WTC11 (cell line): Measurements from ENCODE around the gene TMEM238. TPM values are rescaled to one million over a fixed set of nuclear protein-coding genes. Genes with fewer than 3 reads are reported as not detected.

Source experiments
- ATAC-seq: fragments of 200-7000 bp; cut with Tn5 transposase; 2 replicates; pipeline ENCODE4 v1.10.0; 2021; ENCODE audit warnings: mild to moderate bottlenecking, moderate library complexity
- CTCF ChIA-PET: fragments of 300-600 bp; sonication (Branson Sonifier 250); formaldehyde crosslinking; loops from one replicate; lab custom pipeline; 2021; ENCODE audit warnings: antibody characterized with exemption; lab: Charles Lee
- POLR2A ChIA-PET: fragments of 350-600 bp; sonication (Branson Sonifier 250); formaldehyde crosslinking; loops from one replicate; lab custom pipeline; 2021; ENCODE audit warnings: antibody characterized with exemption; lab: Charles Lee
- DNase-seq: peaks from one replicate; pipeline ENCODE4 v3.0.0; 2021; ENCODE audit warnings: low spot score
- H3K27ac Mint-ChIP-seq: 2 replicates; pipeline ENCODE4 v1.8.0; 2021; ENCODE audit warnings: mixed read lengths
- H3K27me3 Mint-ChIP-seq: 2 replicates; pipeline ENCODE4 v1.8.0; 2021; ENCODE audit warnings: low read depth, mild to moderate bottlenecking, moderate library complexity, mixed read lengths
- H3K36me3 Mint-ChIP-seq: 2 replicates; pipeline ENCODE4 v1.8.0; 2021; ENCODE audit warnings: mixed read lengths
- H3K4me1 Mint-ChIP-seq: 2 replicates; pipeline ENCODE4 v1.8.0; 2022; ENCODE audit warnings: mixed read lengths
- H3K4me3 Mint-ChIP-seq: 2 replicates; pipeline ENCODE4 v1.8.0; 2021; ENCODE audit warnings: mild to moderate bottlenecking, moderate library complexity, mixed read lengths
- H3K9me3 Mint-ChIP-seq: 2 replicates; pipeline ENCODE4 v1.8.0; 2021; ENCODE audit warnings: mixed read lengths
- FOXP4 ChIP-seq: sonication (generic); formaldehyde crosslinking; IDR thresholded peaks from 2 replicates; pipeline ENCODE4 v1.8.0; 2022; ENCODE audit warnings: mild to moderate bottlenecking, missing genetic modification reagents
- GRHL2 ChIP-seq: fragments of 250-450 bp; sonication (Bioruptor Pico); IDR thresholded peaks from 2 replicates; pipeline ENCODE4 v1.8.0; 2022; ENCODE audit warnings: mild to moderate bottlenecking, moderate library complexity; ENCODE audit not compliant: insufficient replicate concordance, severe bottlenecking
- HMGXB4 ChIP-seq: sonication (generic); formaldehyde crosslinking; IDR thresholded peaks from 2 replicates; pipeline ENCODE4 v1.8.1; 2023; ENCODE audit warnings: mild to moderate bottlenecking, moderate library complexity, missing genetic modification reagents
- MAX ChIP-seq: sonication (generic); formaldehyde crosslinking; IDR thresholded peaks from 2 replicates; pipeline ENCODE4 v1.8.0; 2022; ENCODE audit warnings: mild to moderate bottlenecking, missing genetic modification reagents
- OVOL2 ChIP-seq: fragments of 250-450 bp; sonication (Bioruptor Pico); IDR thresholded peaks from 2 replicates; pipeline ENCODE4 v1.9.0; 2021; ENCODE audit warnings: mild to moderate bottlenecking, borderline replicate concordance
- PRDM15 ChIP-seq: sonication (generic); formaldehyde crosslinking; IDR thresholded peaks from 2 replicates; pipeline ENCODE4 v1.8.0; 2022; ENCODE audit warnings: missing genetic modification reagents
- RELA ChIP-seq: sonication (generic); formaldehyde crosslinking; IDR thresholded peaks from 2 replicates; pipeline ENCODE4 v1.8.1; 2022; ENCODE audit warnings: missing genetic modification reagents, mild to moderate bottlenecking, borderline replicate concordance
- ZNF532 ChIP-seq: fragments of 250-450 bp; sonication (Bioruptor Pico); IDR thresholded peaks from 2 replicates; pipeline ENCODE4 v1.9.0; 2021; ENCODE audit warnings: mild to moderate bottlenecking, borderline replicate concordance
- total RNA-seq: library from RNA; stranded (reverse); gene quantifications from 3 replicates; pipeline ENCODE4 v1.2.3, GENCODE V29; 2021
- TF ChIP-seq, protein P1 (sequence below): sonication (generic); formaldehyde crosslinking; IDR thresholded peaks from 2 replicates; pipeline ENCODE4 v1.8.0; 2023; ENCODE audit warnings: missing genetic modification reagents
- TF ChIP-seq, protein P2 (sequence below): sonication (generic); formaldehyde crosslinking; IDR thresholded peaks from 2 replicates; pipeline ENCODE4 v1.8.1; 2022; ENCODE audit warnings: mild to moderate bottlenecking, missing genetic modification reagents, moderate library complexity, borderline replicate concordance
- TF ChIP-seq, protein P3 (sequence below): sonication (generic); formaldehyde crosslinking; IDR thresholded peaks from 2 replicates; pipeline ENCODE4 v1.8.0; 2023; ENCODE audit warnings: mild to moderate bottlenecking, missing genetic modification reagents
- TF ChIP-seq, protein P4 (sequence below): sonication (generic); formaldehyde crosslinking; IDR thresholded peaks from 2 replicates; pipeline ENCODE4 v1.8.1; 2022; ENCODE audit warnings: low read depth, missing genetic modification reagents, borderline replicate concordance

Gene TMEM238
- total RNA-seq, 1 experiment from 2014 or later: 8.3 TPM

DNA sequence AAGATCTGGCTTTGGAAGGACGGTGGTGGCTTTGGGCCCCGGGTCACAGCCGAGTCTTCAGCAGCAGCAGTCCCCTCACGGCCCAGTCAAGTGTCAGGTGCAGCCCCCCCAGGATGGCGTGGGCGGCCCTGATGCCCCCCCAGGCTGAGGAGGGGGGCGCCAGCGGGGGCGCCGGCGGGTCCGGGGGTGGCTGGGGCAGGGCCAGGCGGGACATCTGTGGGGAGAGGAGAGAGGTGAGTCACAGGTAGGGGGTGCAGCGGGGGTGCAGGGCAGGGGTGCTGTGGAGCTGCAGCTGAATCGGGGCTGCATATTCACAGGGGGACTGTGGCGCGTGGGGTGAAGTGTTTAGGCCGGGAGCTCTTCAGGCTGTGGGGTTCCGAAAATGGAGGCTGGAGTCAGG is 18.1 kb downstream of the TMEM238 start:
- peaks cover 66% of the 10 kb centered on the region for H3K27me3 Mint-ChIP-seq
- TF ChIP-seq, protein P1, sequence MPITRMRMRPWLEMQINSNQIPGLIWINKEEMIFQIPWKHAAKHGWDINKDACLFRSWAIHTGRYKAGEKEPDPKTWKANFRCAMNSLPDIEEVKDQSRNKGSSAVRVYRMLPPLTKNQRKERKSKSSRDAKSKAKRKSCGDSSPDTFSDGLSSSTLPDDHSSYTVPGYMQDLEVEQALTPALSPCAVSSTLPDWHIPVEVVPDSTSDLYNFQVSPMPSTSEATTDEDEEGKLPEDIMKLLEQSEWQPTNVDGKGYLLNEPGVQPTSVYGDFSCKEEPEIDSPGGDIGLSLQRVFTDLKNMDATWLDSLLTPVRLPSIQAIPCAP: no peak
- TF ChIP-seq, protein P2, sequence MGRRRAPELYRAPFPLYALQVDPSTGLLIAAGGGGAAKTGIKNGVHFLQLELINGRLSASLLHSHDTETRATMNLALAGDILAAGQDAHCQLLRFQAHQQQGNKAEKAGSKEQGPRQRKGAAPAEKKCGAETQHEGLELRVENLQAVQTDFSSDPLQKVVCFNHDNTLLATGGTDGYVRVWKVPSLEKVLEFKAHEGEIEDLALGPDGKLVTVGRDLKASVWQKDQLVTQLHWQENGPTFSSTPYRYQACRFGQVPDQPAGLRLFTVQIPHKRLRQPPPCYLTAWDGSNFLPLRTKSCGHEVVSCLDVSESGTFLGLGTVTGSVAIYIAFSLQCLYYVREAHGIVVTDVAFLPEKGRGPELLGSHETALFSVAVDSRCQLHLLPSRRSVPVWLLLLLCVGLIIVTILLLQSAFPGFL (CRISPR knock-in tag): no peak
- no peak for TF ChIP-seq OVOL2 (CRISPR knock-in tag)
- no peak for TF ChIP-seq MAX (CRISPR knock-in tag)
- no peak for TF ChIP-seq RELA
- no peak overlapping the region for H3K4me3 Mint-ChIP-seq
- H3K4me1 Mint-ChIP-seq: peaks cover 7% of the 10 kb centered on the region
- no peak for DNase-seq
- H3K27ac Mint-ChIP-seq: no peak overlapping the region
- POLR2A ChIA-PET: no interaction called here
- no peaks in the 10 kb centered on the region for H3K36me3 Mint-ChIP-seq
- H3K9me3 Mint-ChIP-seq: no peaks in the 10 kb centered on the region
- CTCF ChIA-PET: interaction anchor here (1.0 to 1.3 kb wide), 4 partner anchors 10 to 52 kb away, joined by 3 to 4 read pairs (median 3); no protein-coding TSS in a partner anchor
- ATAC-seq: no peak

DNA sequence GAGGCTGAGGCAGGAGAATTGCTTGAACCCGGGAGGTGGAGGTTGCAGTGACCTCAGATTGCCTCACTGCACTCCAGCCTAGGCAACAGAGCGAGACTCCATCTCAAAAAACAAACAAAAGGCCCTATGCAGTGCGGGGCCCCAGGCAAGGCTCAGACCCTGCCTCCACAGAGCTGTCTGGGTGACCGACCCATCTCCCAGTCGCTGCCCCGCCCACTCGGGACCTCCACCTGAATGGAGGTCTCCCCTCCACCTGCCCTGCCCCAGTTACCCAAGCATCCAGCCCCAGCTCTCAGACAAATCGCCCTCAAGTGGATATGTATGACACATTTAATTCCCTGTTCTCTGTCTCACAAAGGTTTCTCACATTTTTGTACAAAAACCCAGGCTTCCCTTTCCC is 18.8 kb downstream of the TMEM238 start:
- Mint-ChIP-seq H3K27me3 (peaks cover 59% of the 10 kb centered on the region), H3K4me1 (peaks cover 3% of the 10 kb centered on the region; the same call in 1 of the 2 replicates), H3K36me3 (no peaks in the 10 kb centered on the region), H3K4me3 (no peak overlapping the region), H3K9me3 (no peaks in the 10 kb centered on the region), H3K27ac (no peak overlapping the region)
- DNase-seq: no peak
- CTCF ChIA-PET: interaction anchor here (1.0 kb wide), 2 partner anchors 10 to 19 kb away, joined by 3 read pairs; no protein-coding TSS in a partner anchor
- ATAC-seq: no peak
- POLR2A ChIA-PET: no interaction called here
- TF ChIP-seq, protein P3, sequence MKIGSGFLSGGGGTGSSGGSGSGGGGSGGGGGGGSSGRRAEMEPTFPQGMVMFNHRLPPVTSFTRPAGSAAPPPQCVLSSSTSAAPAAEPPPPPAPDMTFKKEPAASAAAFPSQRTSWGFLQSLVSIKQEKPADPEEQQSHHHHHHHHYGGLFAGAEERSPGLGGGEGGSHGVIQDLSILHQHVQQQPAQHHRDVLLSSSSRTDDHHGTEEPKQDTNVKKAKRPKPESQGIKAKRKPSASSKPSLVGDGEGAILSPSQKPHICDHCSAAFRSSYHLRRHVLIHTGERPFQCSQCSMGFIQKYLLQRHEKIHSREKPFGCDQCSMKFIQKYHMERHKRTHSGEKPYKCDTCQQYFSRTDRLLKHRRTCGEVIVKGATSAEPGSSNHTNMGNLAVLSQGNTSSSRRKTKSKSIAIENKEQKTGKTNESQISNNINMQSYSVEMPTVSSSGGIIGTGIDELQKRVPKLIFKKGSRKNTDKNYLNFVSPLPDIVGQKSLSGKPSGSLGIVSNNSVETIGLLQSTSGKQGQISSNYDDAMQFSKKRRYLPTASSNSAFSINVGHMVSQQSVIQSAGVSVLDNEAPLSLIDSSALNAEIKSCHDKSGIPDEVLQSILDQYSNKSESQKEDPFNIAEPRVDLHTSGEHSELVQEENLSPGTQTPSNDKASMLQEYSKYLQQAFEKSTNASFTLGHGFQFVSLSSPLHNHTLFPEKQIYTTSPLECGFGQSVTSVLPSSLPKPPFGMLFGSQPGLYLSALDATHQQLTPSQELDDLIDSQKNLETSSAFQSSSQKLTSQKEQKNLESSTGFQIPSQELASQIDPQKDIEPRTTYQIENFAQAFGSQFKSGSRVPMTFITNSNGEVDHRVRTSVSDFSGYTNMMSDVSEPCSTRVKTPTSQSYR (CRISPR knock-in tag): no peak
- no peak for TF ChIP-seq ZNF532
- TF ChIP-seq, protein P4, sequence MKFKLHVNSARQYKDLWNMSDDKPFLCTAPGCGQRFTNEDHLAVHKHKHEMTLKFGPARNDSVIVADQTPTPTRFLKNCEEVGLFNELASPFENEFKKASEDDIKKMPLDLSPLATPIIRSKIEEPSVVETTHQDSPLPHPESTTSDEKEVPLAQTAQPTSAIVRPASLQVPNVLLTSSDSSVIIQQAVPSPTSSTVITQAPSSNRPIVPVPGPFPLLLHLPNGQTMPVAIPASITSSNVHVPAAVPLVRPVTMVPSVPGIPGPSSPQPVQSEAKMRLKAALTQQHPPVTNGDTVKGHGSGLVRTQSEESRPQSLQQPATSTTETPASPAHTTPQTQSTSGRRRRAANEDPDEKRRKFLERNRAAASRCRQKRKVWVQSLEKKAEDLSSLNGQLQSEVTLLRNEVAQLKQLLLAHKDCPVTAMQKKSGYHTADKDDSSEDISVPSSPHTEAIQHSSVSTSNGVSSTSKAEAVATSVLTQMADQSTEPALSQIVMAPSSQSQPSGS (CRISPR knock-in tag): no peak
- no peak for TF ChIP-seq PRDM15 (CRISPR knock-in tag)
- no peak for TF ChIP-seq HMGXB4 (CRISPR knock-in tag)
- no peak for TF ChIP-seq FOXP4 (CRISPR knock-in tag)
- TF ChIP-seq GRHL2 (CRISPR knock-in tag): no peak
